Measurements from ENCODE around the gene RAB9A. TPM values are rescaled to one million over a fixed set of nuclear protein-coding genes. Genes with fewer than 3 reads are reported as not detected.

RAB9A gene
- total and polyA plus RNA-seq, 9 of the 15 experiments (the other 6 are each of a cell fraction or from before 2014, with no cell fraction given): 13.5 to 20.8 (median 17.7) TPM

DNA sequence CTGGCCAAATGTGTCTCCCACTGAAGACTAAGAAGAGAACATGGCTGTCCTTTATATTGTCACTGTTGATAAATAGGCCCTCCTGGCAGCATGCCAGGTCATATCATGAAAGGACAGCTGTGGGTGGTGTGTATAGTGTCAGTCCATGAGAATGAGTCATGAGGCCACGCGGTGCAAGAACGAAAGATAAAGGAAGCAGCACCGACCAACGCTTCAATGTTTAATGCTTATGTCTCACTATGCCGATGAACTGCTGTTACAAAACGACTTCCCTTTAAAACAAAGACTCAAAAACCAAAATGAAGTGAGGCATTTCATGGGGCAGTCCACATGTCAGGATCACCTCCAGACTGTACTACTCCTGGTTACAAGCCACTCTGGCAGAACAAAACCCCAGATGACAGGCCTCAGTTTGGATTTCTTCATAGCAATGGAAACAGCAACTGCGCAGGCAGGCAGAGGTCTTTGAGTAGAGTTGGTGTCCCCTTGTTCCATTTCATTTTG, 41.2 kb upstream of the RAB9A start (continued):
- TF ChIP-seq, protein P1, sequence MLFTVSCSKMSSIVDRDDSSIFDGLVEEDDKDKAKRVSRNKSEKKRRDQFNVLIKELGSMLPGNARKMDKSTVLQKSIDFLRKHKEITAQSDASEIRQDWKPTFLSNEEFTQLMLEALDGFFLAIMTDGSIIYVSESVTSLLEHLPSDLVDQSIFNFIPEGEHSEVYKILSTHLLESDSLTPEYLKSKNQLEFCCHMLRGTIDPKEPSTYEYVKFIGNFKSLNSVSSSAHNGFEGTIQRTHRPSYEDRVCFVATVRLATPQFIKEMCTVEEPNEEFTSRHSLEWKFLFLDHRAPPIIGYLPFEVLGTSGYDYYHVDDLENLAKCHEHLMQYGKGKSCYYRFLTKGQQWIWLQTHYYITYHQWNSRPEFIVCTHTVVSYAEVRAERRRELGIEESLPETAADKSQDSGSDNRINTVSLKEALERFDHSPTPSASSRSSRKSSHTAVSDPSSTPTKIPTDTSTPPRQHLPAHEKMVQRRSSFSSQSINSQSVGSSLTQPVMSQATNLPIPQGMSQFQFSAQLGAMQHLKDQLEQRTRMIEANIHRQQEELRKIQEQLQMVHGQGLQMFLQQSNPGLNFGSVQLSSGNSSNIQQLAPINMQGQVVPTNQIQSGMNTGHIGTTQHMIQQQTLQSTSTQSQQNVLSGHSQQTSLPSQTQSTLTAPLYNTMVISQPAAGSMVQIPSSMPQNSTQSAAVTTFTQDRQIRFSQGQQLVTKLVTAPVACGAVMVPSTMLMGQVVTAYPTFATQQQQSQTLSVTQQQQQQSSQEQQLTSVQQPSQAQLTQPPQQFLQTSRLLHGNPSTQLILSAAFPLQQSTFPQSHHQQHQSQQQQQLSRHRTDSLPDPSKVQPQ (CRISPR knock-in tag; IDR thresholded peaks at IDR 0.05; ENCODE audit: borderline replicate concordance): no peak
- TF ChIP-seq ZNF592 (IDR thresholded peaks at IDR 0.05) (peak; percentile 96), HDAC1 (IDR thresholded peaks at IDR 0.05) (peak in 1 of 2 experiments; percentile 82; a peak in 2 of 4 replicates), ERF (CRISPR knock-in tag; IDR thresholded peaks at IDR 0.05) (no peak), ZNF639 (CRISPR knock-in tag; conservative IDR thresholded peaks at IDR 0.05 in 1 of 2, IDR thresholded peaks at IDR 0.05 in 1 of 2) (peak in 1 of 2 experiments; percentile 86; a peak in 2 of 4 replicates), NFE2 (IDR thresholded peaks at IDR 0.05; ENCODE audit: low read depth) (peak; percentile 42; the same call in 1 of the 2 replicates), DNMT1 (IDR thresholded peaks at IDR 0.05) (no peak), HNRNPLL (IDR thresholded peaks at IDR 0.05; ENCODE audit: low read depth, low read length, poor library complexity, severe bottlenecking) (no peak), ZFPM2 (CRISPR knock-in tag; IDR thresholded peaks at IDR 0.05) (no peak), ATF1 (CRISPR knock-in tag; IDR thresholded peaks at IDR 0.05) (no peak), ATF1 (tag; IDR thresholded peaks at IDR 0.05) (peak; percentile 90), ZNF197 (CRISPR knock-in tag; IDR thresholded peaks at IDR 0.05; ENCODE audit: low read depth) (no peak), POLR2AphosphoS2 (IDR thresholded peaks at IDR 0.05; ENCODE audit: low read length) (no peak), RHOXF2B (CRISPR knock-in tag; conservative IDR thresholded peaks at IDR 0.05) (no peak), POLR2AphosphoS5 (IDR thresholded peaks at IDR 0.05; ENCODE audit: control insufficient read depth, insufficient read depth, low read depth, low read length) (peak; percentile 94)
- TF ChIP-seq, protein P2, sequence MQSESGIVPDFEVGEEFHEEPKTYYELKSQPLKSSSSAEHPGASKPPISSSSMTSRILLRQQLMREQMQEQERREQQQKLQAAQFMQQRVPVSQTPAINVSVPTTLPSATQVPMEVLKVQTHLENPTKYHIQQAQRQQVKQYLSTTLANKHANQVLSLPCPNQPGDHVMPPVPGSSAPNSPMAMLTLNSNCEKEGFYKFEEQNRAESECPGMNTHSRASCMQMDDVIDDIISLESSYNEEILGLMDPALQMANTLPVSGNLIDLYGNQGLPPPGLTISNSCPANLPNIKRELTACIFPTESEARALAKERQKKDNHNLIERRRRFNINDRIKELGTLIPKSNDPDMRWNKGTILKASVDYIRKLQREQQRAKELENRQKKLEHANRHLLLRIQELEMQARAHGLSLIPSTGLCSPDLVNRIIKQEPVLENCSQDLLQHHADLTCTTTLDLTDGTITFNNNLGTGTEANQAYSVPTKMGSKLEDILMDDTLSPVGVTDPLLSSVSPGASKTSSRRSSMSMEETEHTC (IDR thresholded peaks at IDR 0.05): peak; percentile 93
- TF ChIP-seq, protein P3, sequence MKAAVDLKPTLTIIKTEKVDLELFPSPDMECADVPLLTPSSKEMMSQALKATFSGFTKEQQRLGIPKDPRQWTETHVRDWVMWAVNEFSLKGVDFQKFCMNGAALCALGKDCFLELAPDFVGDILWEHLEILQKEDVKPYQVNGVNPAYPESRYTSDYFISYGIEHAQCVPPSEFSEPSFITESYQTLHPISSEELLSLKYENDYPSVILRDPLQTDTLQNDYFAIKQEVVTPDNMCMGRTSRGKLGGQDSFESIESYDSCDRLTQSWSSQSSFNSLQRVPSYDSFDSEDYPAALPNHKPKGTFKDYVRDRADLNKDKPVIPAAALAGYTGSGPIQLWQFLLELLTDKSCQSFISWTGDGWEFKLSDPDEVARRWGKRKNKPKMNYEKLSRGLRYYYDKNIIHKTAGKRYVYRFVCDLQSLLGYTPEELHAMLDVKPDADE (conservative IDR thresholded peaks at IDR 0.05; ENCODE audit: control insufficient read depth, low read depth, low read length): no peak
